ENCODE data around the gene JAKMIP2.
"Not testable (repeated sequence)": the region's sequence is repeated elsewhere in the genome, so short reads cannot be mapped to it uniquely, and the experiment has no call there.

JAKMIP2 gene

DNA sequence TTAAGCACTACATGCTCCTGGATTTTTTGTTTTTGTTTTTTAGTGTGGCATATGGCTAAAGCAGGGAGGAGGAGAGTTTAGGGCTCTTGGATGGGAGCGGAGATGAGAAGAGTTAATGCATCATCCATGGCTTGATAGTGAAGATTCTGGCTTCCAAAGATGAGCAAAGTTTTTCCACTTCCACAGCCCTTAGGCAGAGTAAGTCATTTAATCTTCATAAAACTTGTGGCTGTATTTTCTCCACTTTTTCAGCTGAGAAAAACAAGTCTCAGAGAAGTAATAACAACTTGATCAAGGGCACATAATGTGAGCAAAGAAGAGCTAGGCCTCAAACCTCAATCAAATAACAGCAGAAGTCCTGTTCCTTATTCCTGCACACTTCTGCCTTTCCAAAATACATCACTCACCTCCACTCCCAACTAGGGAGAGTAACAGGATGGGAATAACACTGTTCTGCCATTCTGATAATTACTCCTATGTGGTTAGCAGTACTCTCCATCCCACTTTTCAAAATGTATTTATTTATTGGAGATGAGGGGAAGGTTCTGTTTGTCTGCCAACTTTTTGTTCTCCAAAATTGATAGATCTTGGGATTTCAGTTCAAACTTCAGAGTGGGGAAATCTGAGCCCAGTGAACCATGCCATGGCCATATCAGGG, 218.9 kb downstream of the JAKMIP2 start:
- TF ChIP-seq TAF1 (IDR thresholded peaks at IDR 0.05; ENCODE audit: low read depth, low read length) (no peak), SPI1 (IDR thresholded peaks at IDR 0.05; ENCODE audit: low read depth, low read length) (no peak), POLR2AphosphoS5 (IDR thresholded peaks at IDR 0.05; ENCODE audit: low read depth, low read length) (no peak), PAX5 (IDR thresholded peaks at IDR 0.05; ENCODE audit: insufficient read depth, low read length, severe bottlenecking) (no peak), POU2F2 (IDR thresholded peaks at IDR 0.05; ENCODE audit: low read depth, low read length) (no peak), POLR2A (IDR thresholded peaks at IDR 0.05; ENCODE audit: low read depth, low read length) (no peak)
- FAIRE-seq (no peak), DNase-seq (ENCODE audit: insufficient read length, low spot score) (no peak)

DNA sequence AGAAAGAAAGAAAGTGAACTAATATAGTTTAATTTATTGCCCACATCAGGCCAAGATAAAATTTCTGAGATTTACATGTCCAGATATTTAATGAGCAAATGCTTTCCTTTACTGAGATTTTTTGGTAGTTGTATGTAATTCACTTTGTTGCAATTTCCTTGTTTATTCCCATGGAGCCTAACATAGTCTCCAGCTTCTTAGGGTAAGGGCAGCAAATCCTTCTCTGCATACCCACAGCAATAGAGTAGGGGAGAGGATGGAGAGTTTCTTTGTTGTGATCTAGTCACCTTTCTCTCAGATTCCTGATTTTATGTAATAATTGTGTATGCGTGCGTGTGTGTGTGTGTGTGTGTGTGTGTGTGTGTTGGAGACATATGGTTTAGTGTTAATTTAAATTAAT, 221.1 kb downstream of the JAKMIP2 start:
- TF ChIP-seq POLR2AphosphoS5 (IDR thresholded peaks at IDR 0.05; ENCODE audit: low read depth, low read length) (no peak), SPI1 (IDR thresholded peaks at IDR 0.05; ENCODE audit: low read depth, low read length) (no peak), PAX5 (IDR thresholded peaks at IDR 0.05; ENCODE audit: insufficient read depth, low read length, severe bottlenecking) (no peak)
- FAIRE-seq: no peak

DNA sequence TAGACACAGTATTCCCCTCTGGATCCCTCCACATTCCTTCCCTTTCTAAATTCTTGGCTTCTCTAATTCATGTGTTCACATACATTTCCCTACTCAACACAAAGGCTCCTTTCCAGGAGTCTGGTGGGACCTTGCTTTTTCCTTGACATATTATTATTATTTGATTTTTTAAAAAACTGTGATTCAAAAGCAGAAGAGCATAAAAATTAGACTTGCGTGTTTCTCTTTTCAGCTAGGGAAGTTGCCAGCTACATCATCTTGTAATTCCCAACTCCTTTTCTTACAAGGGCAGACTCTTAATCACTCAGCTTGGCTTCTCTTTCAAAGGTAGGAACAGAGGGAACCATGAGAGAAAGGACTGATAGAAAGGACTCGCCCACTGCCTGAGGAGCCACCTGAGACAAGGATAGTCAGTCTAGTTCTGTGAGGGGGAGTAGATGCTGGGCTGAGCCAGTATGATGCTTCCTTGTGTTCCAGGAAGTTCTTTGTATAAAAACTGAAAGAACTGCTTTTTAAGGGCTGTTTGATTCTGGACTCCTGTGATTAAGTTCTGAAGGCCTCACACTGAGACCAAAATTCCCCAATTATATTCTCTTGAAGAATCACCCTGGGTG, 221.7 kb downstream of the JAKMIP2 start:
- DNase-seq (ENCODE audit: insufficient read length, low spot score): no peak
- TF ChIP-seq POLR2A (IDR thresholded peaks at IDR 0.05; ENCODE audit: low read depth, low read length): no peak
- TF ChIP-seq TAF1 (IDR thresholded peaks at IDR 0.05; ENCODE audit: low read depth, low read length): no peak
- no peak for TF ChIP-seq POU2F2 (IDR thresholded peaks at IDR 0.05; ENCODE audit: low read depth, low read length)
- TF ChIP-seq POLR2AphosphoS5 (IDR thresholded peaks at IDR 0.05; ENCODE audit: low read depth, low read length): no peak
- TF ChIP-seq PAX5 (IDR thresholded peaks at IDR 0.05; ENCODE audit: insufficient read depth, low read length, severe bottlenecking): no peak
- no peak for TF ChIP-seq SPI1 (IDR thresholded peaks at IDR 0.05; ENCODE audit: low read depth, low read length)
- no peak for FAIRE-seq

More for the DNA sequence above, 221.1 kb downstream of the JAKMIP2 start:
- no peak for DNase-seq (ENCODE audit: insufficient read length, low spot score)

DNA sequence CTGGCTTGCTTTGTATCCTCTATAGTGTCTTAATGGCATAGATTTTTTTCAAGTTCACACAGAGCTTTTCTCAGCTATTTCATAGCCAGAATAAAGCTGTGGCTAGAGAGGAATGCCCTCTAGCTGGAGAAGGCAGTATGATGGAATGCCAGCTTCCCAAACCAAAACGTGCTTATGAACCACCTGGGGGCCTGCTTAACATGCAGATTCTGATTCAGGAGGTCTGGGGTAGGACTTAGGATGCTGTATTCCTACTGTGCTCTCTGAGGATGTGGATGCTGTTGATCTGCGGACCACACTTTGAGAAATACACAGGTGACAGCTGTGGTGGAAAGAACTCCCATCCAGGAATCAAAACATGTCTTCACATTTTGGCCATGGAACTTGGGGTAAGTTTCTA, 222.8 kb downstream of the JAKMIP2 start:
- FAIRE-seq: no peak
- no peak for DNase-seq (ENCODE audit: insufficient read length, low spot score)
- TF ChIP-seq SPI1 (IDR thresholded peaks at IDR 0.05; ENCODE audit: low read depth, low read length) (no peak), POLR2A (IDR thresholded peaks at IDR 0.05; ENCODE audit: low read depth, low read length) (no peak), TAF1 (IDR thresholded peaks at IDR 0.05; ENCODE audit: low read depth, low read length) (no peak), PAX5 (IDR thresholded peaks at IDR 0.05; ENCODE audit: insufficient read depth, low read length, severe bottlenecking) (no peak), POU2F2 (IDR thresholded peaks at IDR 0.05; ENCODE audit: low read depth, low read length) (no peak), POLR2AphosphoS5 (IDR thresholded peaks at IDR 0.05; ENCODE audit: low read depth, low read length) (no peak)

GRCh38 chr5:147558826-147559225, 223.7 kb downstream of the JAKMIP2 start:
- TF ChIP-seq SPI1 (IDR thresholded peaks at IDR 0.05; ENCODE audit: low read depth, low read length) (no peak), PAX5 (IDR thresholded peaks at IDR 0.05; ENCODE audit: insufficient read depth, low read length, severe bottlenecking) (no peak)
- FAIRE-seq (no peak), DNase-seq (ENCODE audit: insufficient read length, low spot score) (no peak)

GRCh38 chr5:147557876-147558745, 224.4 kb downstream of the JAKMIP2 start:
- DNase-seq (ENCODE audit: insufficient read length, low spot score): no peak
- FAIRE-seq: no peak
- TF ChIP-seq POLR2A (IDR thresholded peaks at IDR 0.05; ENCODE audit: low read depth, low read length) (no peak), SPI1 (IDR thresholded peaks at IDR 0.05; ENCODE audit: low read depth, low read length) (no peak), PAX5 (IDR thresholded peaks at IDR 0.05; ENCODE audit: insufficient read depth, low read length, severe bottlenecking) (no peak), POLR2AphosphoS5 (IDR thresholded peaks at IDR 0.05; ENCODE audit: low read depth, low read length) (no peak), POU2F2 (IDR thresholded peaks at IDR 0.05; ENCODE audit: low read depth, low read length) (no peak), TAF1 (IDR thresholded peaks at IDR 0.05; ENCODE audit: low read depth, low read length) (no peak)

DNA sequence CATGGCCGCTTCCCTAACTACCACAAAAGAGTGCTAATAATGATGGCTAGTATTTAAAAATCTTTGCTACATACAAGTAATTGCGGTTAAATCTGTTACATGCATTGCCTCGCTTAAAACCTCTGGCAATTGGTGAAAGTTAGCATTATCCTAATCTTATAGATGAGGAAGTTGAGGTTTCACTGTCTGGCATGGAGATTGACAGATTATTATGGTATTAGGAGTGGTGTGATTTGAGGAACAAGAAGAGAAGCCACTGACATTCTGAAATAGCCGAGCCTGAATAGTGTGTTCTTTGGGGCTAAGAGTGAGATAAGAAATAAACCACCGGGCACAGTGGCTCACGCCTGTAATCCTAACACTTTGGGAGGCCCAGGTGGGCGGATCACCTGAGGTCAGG, 227.4 kb downstream of the JAKMIP2 start:
- no peak for TF ChIP-seq POU2F2 (IDR thresholded peaks at IDR 0.05; ENCODE audit: low read depth, low read length)
- TF ChIP-seq SPI1 (IDR thresholded peaks at IDR 0.05; ENCODE audit: low read depth, low read length): no peak
- no peak for TF ChIP-seq POLR2A (IDR thresholded peaks at IDR 0.05; ENCODE audit: low read depth, low read length)
- no peak for TF ChIP-seq PAX5 (IDR thresholded peaks at IDR 0.05; ENCODE audit: insufficient read depth, low read length, severe bottlenecking)
- TF ChIP-seq POLR2AphosphoS5 (IDR thresholded peaks at IDR 0.05; ENCODE audit: low read depth, low read length): no peak
- no peak for TF ChIP-seq TAF1 (IDR thresholded peaks at IDR 0.05; ENCODE audit: low read depth, low read length)
- FAIRE-seq (no peak), DNase-seq (ENCODE audit: insufficient read length, low spot score) (no peak)

DNA sequence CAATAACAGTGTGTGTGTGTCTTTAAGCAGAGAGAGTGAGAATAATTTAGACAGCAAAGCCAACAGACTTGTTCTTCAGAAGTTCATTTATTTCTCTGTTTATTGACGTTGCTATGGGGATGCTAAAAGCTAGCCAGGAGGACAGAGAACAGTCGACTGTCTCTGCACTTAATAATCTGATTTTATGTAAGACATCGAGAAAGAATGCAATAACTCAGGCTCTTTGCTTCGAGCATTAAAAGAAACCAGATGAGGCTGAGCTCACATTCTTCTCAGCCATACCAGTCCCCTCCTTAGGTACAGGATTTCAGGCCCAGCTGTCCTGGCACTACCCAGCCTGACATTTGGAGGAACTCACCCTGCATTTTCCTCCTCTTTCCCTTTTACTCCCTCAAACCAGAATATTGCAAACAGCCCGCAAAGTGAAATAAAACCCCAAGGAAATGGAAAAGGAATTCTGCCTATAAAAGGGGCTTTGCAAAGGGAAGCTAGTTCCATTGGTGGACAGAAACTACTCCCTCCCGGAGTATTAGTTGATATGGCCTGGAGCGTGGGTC, 228.2 kb downstream of the JAKMIP2 start:
- FAIRE-seq (no peak), DNase-seq (ENCODE audit: insufficient read length, low spot score) (no peak)
- TF ChIP-seq PAX5 (IDR thresholded peaks at IDR 0.05; ENCODE audit: insufficient read depth, low read length, severe bottlenecking) (no peak), SPI1 (IDR thresholded peaks at IDR 0.05; ENCODE audit: low read depth, low read length) (no peak), POLR2AphosphoS5 (IDR thresholded peaks at IDR 0.05; ENCODE audit: low read depth, low read length) (no peak), POLR2A (IDR thresholded peaks at IDR 0.05; ENCODE audit: low read depth, low read length) (no peak), TAF1 (IDR thresholded peaks at IDR 0.05; ENCODE audit: low read depth, low read length) (no peak), POU2F2 (IDR thresholded peaks at IDR 0.05; ENCODE audit: low read depth, low read length) (no peak)

GRCh38 chr5:147553817-147554216, 228.7 kb downstream of the JAKMIP2 start:
- FAIRE-seq; DNase-seq (ENCODE audit: insufficient read length, low spot score): not testable (repeated sequence)

Measured in GM12891 (cell line).